NCI-H510A (cell line): ENCODE measurements around the gene DNTT.

Experiments
- DNase-seq: peaks from one replicate; lab custom pipeline; 2025; lab: John Stamatoyannopoulos, UW

DNTT gene

GRCh38 chr10:96309628-96310320, 5.5 kb downstream of the DNTT start:
- no peak for DNase-seq

GRCh38 chr10:96310321-96310669, 6.1 kb downstream of the DNTT start:
- no peak for DNase-seq

DNA sequence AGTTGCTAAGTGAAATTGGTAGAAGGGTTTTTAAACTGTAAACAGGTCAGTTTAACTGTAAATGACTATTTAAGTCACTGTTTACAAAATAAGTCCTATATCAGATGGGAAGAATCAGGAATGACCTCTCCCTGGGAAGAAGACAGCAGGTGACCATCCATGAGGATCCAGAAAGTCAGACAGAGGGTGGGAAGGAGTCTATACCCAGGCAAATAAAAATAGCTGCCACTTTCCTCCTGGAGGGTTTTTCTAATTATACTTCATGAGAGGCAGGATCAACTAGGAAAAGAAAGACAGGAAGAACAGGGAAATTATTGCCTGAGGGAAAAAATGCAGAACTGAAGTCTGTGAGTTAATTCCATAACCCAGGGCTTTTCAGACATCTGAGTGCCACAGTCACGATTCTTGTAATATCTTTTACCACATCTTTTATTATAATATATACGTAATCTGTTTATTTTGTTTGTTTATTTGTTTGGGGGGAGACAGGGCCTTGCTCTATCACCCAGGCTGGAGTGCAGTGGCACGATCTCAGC, 7.0 kb downstream of the DNTT start:
- DNase-seq, result no peak

GRCh38 chr10:96313344-96313743, 9.1 kb downstream of the DNTT start:
- DNase-seq, result no peak

DNA sequence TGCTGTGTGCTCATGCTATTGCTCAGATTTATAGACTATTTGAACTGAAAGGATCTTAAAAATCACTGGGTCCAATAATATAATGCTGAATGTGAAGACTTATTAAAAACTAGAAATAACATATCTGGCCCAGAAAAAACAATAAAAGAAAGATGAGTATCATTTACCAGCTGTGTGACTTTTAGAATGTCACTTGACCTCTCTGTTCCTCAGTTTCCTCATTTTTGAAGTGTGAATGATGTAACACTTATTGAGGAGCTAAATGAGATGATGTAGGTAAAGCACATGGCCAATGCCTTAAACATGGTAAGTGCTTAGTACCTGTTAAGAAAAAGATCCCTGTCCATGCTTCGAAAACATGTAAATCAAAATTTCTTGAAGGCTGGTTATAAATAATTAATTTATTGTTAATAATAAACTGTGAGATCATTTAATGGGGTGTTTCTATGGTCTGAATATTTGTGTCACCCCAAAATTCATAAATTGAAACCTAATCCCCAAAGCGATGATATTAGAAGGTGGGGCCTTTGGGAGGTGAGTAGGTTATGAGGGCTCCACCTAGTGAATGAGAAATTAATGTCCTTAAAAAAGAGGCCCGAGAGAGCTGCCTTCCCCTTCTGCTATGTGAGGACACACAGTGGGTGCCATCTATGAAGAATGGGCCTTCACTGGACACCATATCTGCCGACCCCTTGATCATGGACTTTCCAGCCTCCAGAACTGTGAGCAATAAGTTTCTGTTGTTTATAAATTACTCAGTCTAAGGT, 13.0 kb downstream of the DNTT start:
- no peak for DNase-seq

- no peak for DNase-seq
Measured at GRCh38 chr10:96319754-96320474, 15.7 kb downstream of the DNTT start.

DNA sequence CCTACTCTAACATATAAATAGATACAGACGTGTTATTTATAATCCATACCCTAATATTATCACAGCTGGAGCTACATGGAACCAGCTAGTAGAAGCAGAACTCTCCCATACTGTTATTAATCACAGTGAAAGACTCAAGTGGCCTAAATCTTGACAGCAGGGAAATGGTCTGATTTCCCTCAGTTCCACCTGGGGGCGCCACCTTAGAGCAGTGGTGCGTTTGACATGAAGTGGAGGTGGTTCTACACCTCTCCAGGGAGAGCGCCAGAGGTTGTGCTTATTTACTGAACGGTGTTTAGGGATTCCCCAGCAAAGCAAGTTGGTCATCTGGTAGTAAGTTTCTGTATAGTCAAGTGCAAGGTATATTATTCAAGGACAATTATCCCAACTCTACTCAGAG, 17.6 kb downstream of the DNTT start:
- no peak for DNase-seq

GRCh38 chr10:96322275-96322674, 18.0 kb downstream of the DNTT start:
- no peak for DNase-seq

DNA sequence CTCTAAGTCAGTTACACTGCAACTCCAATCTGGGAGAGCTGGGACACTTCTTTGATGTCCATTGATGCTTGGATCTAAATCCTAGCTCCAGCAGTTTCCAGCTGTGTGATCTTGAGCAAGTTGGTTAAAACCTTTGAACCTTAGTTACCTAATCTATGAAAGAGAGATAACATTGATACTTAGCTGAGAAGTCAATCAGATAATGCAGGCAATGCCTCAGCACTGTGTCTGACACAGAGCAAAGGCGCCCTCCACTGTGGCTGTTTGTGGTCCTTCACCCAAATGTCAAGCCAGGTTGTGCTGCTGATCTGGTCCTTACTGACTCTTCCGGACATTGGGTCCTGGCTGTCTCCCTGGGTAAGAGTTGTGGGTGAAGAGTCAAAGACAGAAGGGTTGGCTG, 20.2 kb downstream of the DNTT start:
- no peak for DNase-seq

- DNase-seq, result no peak
Measured at GRCh38 chr10:96325719-96326373, 21.6 kb downstream of the DNTT start.

GRCh38 chr10:96327462-96327861, 23.2 kb downstream of the DNTT start:
- DNase-seq, result no peak

- DNase-seq, result no peak
Measured at GRCh38 chr10:96333101-96333500, 28.9 kb downstream of the DNTT start.

DNA sequence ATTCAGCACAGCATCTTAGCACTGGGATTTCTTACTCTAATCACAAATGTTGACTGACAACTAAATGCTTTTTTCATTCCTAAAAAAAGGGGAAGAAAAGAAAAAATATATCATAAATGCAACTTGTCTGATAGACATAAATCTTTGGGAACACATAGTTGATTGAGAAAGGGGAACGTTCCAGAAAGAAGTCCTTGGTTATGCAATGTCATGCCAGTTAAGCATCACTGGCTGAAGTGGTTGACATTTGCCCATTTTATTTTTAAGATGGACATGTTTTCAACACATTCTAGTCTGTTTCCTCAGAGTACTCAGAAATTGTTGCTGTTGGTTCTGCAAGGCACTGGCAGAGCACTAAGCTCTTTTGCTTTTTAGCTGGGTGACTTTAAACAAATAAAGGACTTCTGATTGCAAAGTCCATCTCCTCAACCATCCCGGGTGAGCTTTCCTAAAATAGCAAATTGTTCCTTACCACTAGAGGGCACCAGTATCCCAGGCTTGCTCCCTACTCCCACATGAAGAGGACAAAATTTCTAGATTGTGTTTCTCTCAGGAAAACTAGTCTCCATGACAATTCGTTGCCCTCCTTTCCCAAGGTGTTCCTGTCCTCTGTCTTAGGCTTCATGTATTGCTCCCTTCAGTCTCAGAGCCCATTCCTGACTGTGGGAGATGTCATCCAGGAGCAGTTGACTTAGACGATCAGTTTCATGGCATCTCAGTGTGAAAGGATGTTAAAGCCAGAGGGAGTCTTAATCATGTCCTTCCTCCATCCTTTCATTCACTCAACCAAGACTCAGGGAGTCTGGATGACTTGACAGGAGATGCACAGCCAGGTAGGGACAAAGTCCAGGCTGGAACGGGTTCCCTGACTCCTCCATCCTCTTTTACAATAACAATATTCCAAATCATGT, 30.6 kb downstream of the DNTT start:
- DNase-seq, result no peak

DNA sequence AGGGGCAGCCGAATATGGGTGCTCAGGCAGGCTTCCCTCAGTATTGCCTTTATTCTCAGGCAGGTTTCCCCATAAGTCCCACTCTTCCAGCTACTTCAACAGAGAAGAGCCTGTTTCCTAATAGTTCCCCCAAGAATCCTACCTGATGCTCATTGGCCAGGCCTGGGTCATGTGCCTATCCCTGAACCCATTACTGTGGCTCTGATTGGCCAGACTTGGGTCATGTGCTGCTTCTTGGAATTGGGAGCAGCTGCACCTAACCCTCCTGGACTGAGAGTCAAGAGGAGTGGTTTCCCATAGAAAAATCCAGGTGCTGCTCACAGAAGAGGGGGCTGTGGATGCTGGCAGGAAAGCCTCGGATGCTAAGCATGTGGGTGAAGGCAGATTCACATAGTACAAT, 32.9 kb downstream of the DNTT start:
- DNase-seq, result no peak

GRCh38 chr10:96338279-96338925, 34.2 kb downstream of the DNTT start:
- no peak for DNase-seq

DNA sequence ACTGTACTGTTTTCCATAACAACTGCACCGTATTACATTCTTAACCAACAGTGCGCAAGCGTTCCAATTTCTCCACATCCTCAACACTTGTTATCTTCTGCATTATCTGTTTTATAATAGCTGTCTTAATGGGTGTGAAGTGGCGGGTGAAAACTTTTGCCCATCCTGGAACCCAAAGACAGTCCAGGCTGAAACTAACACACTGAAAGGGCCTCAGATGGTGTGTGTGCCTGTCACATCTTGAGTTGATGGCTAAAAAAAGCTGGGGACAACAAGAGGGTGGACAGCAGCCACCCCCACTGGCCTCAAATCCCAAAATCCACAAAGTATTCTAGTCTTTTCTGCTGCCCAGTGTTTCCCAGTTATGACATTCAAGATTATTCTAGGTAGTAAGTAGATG, 35.1 kb downstream of the DNTT start:
- no peak for DNase-seq

GRCh38 chr10:96339956-96340904, 36.0 kb downstream of the DNTT start:
- no peak for DNase-seq

DNA sequence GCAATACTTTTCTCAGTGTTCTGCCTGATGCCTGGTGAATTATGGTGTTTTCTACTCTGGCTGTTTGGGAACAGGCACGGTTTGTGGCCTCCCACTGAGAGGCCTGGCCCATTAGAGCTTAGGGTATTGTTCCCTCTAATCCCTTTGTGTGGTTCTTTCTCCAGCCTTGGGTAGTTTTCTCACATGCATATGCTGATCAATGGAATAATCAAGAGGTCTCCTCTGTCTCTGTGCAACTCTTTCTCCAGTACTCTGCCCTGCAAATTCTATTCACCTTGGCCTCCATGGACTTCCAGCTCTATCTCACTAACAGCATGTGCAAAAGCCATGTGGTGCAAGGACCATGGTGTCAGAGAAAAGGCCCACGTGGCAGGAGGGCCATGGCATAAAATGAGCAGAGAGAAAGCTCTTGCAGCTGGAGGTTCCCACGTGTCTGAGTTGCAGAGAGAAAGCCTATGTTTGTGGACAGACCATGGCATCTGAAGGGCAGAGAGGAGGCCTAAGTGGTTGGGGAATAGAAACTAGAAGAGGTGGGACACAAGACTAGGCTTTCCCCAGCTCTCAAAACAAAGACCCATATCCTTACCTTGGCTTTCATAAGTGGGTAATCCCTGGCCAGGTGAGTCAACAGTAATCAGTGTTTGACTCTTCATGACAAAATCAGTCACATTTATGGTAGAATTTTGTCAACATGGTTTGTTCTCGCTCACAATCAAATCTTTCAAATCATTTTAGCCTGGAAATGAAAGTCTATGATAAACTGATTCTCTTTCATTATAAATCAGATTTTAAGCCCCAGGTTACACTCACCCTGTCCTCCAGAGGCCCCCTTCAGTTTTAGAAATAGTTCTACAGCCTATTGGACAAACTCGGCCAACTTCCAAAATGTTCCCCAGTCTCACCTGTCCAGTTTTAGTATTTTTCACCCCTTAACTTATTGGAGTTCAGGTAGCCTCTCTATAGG, 37.3 kb downstream of the DNTT start:
- DNase-seq, result no peak
